Measurements from ENCODE around the gene TALDO1.

Gene TALDO1

DNA sequence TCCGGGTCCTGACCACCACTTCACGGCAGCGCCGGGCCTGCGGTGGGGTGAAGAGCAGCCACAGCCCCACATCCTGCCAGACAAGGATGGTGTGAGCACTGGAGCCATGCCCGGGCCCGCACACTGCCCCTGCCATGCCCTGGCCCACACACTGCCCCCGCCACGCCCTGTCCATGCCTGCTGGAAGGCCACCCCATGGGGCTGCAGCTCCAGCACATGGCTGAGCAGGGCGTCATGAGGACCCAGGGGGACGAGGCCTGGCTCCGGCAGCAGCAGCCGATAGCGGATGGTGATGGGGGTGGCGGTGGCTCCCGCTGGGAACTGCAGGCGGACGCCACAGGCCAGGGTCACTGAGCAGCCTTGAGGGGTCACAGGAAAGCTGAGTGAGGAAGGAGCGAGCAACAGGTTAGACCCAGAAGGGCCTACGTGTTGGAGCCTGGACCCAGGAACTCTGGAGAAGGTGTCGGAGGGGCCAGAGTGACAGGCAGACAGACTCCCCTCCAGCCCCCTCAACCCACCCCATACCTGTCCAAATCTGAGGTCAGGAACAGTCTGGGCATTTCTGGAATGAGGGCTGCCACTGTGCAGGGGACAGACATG is 54.9 kb downstream of the TALDO1 start:
- DNase-seq, result no peak

DNA sequence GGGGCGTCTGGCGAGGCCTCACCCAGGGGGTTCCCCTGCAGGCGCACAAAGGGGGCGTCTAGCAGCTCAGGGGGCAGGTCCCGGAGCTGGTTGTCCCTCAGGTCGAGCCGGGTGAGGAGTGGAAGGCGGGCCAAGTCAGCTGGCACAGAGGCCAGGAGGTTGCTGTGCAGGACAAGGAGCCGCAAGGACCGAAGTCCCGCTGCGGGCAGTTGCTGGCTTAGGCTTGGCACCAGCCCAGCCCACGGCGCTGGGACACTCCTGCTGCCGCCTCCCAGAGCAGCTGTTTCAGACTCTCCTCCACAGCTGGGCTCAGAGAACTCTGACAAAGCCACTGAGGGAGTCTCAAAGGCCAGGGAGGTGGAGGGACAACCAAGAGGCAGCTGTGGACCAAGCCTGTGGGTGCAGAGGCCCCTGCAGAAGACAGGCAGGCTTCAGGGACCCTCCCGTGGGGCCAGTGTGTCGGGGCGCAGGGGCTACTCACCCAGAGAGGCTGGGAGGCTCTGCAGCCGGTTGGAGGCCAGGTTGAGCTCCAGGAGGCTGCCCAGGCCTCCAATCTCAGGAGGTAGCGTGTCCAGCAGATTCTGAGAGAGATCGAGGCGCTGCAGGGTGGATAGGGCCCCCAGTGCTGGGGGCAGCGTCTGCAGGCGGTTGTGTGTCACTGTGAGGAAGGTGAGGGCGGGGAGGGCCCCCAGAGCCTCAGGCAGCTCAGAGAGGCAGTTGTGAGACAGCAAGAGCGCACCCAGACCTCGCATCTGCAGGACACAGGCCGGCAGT is 55.6 kb downstream of the TALDO1 start:
- no peak for DNase-seq

DNA sequence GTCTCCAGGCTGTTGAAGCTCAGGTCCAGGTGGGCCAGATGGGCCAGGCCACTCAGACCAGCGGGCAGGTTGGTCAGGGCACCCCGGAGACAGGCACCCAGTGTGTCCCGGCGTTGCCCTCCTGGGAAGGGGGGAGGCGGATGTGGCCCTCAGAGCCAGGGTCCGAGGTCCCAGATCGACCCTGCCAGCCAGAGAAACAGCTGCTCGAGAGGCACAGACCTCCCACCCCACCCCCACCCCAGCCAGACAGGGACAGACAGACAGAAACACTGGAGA is 56.1 kb downstream of the TALDO1 start:
- DNase-seq, result no peak

DNA sequence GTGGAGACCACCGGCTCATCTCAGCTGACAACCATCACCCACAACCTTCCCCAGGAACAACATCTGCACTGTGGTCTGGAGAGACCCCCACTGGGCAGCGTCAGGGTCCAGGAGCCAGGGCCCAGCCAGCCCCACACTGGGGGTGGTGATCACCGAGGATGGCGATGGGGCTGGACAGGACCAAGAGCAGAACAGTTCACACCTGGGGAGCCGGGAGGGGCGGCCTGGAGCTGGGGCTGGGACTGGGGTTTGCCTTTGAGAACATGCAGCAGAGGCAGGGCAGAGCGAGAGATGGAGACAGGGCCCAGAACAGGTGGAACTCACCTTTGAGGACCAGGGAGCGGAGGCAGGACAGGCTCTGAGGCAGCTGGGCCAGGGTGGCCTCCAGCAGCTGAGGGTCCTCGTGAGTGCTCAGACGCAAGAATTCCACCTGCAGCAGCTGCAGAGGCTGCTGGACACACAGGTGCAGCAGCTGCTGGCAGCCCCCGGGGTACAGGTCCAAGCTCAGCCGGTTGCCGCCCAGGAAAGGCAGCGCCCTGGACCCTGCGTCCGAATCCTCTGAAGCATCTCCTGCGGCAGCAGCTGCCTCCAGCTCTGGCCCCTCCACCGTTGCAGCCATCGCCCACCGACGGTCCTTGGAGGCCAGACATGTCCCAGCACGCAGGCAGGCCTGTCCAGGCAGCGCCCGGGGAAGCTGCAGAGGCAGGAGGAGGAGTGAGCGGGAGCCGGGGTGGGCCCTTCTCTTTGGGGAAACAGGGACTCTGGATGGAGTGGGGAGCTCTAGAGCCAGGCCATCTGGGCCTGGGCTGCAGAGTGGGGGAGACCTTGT is 56.7 kb downstream of the TALDO1 start:
- DNase-seq, result no peak

DNA sequence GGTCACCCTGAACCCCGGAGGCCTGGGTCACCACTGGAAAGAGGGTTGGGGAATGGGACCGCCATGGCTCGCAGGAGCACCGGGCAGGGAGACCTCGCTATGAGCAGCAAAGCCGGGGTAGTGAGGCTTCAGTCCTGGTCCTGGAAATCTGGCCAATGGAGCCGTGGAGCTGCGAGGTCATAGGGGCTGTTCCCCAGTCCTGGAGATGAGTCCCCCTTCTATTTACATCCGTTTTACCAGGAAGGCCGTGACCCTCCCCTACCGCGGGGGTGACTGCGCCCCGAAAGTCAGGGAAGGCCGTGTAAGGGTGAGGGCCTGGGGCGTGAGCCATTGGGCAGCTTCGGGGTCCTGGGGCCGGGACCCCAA is 57.3 kb downstream of the TALDO1 start:
- no peak for DNase-seq

DNA sequence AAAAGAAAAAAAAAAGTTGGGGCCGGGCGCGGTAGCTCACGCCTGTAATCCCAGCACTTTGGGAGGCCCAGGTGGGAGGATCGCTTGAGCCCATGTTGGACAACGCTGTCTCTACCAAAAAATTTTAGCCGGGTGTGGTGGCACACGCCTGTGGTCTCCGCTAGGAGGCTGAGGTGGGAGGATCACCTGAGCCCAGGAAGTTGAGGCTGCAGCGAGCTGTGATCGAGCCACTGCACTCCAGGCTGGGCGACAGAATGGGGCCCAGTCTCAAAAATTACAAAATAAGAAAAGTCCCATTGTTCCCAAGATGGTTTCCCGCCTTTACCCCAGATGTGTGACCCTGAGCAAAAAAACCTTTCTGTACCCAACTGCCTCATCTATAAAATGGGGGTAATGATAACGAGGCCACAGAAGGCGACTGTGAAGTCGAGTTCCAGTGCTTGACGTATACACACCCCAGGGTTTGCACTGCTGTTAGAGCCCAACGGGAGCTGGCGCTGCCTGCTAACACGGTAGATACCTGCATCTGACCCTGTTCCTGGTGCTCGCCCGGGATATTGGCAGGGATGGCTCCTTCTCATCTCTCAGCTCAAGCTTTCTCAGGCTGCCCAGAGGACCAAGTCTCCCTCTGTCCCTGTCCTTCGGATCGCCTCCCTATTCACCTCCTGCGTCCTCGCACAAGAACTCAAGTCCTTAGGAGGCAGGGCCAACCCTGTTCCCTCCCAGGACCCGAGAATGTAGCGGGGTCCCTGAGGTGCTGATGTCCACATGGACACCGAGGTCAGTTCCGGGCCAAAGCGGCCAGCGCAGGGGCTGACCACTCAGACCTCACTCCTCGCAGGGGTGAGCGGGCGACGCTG is 61.4 kb downstream of the TALDO1 start:
- no peak for DNase-seq

DNA sequence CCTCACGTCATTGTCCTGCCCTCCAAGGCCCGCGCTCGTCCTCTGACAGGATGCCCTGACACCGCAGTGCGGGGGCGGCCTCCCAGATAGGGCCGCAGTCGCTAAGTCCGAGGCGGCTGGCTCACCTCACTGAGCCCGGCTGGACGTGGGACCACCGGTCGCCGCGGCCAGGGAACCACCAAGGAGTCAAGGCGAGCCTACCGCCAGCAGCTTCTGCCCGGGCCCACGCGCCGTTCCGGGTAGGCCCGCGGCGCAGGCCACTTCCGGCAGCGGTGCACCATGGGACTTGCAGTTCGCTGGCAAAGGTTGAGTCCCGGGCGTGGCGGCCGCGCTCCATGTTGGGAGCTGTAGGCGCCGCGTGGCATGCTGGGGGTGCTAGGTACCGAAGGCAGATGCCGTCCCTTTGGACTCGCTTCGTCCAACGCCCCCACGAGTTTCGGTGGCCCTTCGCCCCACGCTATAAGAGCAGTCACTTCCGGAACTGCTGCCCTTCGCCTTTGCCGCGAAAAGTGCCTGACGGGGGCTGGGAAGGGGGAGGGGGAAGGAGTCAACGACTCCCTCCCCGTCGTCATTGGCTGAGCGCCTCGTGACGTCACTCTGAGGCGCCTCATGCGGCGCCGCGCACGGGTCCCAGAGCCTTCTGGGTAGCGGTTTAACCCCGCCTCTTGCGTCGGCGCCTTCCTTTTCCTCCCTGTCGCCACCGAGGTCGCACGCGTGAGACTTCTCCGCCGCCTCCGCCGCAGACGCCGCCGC is 62.2 kb downstream of the TALDO1 start, which contains the start of gene RPLP2:
TSS of gene RPLP2 (plus strand) at position 681 of the 753 bp plus-strand sequence. CDS start 268 bp downstream, outside the sequence.
- DNase-seq, result peak; percentile 96 to 97

DNA sequence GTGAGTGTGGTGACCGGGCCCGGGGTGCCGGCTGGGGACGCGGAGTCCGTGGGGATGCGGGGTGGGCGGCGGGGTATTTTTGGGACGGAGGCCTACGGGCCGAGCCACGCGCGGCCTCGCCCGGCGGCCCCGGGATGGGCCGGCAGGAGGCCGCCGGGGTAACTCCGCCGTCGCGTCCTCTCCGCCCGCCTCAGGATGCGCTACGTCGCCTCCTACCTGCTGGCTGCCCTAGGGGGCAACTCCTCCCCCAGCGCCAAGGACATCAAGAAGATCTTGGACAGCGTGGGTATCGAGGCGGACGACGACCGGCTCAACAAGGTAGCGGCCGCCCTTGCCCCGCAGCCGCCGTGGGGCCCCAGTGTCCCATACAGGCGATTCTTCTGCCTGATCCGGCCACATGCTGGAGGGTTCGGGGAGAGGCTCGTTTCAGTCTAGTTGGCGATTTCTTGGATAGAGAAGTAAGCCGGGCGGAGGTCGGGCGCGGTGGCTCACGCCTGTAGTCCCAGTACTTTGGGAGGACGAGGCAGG is 62.8 kb downstream of the TALDO1 start:
- no peak for DNase-seq

DNA sequence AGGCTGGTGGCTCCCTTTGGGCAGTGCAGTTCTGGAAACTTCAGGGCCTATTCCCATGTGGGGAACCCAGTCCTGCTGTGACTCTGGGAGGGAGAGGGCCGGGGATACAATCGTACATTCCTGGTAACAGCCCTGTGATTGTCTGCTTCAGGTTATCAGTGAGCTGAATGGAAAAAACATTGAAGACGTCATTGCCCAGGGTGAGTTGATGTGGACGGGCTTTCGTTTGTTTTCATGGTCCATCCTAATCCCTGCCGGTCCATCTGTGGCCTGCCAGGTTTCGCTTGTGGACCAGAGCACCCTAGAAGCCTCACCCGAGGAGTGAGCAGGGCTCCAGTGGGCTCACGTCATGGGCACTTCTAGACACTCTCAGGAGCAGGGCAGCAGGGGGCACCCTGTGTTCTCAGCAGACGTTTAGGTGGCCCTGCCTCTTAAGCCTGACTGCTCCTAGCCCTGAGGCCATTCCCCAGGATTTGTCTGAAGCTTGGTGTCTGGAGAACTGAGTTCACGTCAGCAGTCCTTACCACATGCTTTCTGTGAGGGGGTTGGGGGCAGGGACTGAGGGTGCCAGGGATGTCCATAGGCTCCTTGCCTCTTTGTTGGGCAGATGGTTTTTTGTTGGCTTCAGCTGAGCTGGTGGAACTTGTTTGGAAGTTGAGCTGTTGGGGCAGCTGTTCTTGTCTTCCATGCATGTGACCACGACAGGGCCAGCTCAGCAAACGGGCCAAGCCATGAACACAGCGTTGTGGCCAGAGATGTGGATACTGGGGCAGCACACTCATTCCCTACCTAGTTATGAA is 64.4 kb downstream of the TALDO1 start:
- DNase-seq, result no peak

DNA sequence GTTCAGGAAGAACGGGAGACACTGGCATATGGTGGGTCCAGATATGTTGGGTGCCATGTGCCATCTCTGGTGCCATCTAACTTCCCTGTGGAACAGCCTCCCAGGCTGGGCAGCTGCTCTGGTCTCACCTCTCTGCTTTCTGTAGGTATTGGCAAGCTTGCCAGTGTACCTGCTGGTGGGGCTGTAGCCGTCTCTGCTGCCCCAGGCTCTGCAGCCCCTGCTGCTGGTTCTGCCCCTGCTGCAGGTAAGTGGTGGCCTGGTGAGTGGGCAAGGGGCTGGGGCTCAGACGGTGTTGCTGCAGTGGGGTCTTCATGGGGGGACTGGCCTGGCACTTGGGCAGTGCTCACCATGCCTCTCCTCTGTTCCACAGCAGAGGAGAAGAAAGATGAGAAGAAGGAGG is 65.1 kb downstream of the TALDO1 start:
- DNase-seq, result no peak

DNA sequence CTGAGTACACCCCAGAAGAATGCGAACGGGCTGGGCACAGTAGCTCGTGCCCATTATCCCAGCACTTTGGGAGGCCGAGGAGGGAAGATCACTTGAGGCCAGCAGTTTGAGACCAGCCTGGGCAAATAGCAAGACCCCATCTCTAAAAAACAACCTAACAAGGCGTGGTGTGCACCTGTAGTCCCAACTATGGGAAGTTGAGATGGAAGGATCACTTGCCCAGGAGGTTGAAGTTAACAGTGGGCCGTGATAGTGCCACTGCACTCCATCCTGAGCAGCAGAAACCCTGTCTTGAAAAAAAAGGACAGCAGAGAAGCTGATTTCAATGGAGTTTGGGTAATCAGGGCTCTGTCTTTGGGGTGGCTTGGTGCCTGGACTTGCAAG is 65.8 kb downstream of the TALDO1 start:
- DNase-seq, result no peak

DNA sequence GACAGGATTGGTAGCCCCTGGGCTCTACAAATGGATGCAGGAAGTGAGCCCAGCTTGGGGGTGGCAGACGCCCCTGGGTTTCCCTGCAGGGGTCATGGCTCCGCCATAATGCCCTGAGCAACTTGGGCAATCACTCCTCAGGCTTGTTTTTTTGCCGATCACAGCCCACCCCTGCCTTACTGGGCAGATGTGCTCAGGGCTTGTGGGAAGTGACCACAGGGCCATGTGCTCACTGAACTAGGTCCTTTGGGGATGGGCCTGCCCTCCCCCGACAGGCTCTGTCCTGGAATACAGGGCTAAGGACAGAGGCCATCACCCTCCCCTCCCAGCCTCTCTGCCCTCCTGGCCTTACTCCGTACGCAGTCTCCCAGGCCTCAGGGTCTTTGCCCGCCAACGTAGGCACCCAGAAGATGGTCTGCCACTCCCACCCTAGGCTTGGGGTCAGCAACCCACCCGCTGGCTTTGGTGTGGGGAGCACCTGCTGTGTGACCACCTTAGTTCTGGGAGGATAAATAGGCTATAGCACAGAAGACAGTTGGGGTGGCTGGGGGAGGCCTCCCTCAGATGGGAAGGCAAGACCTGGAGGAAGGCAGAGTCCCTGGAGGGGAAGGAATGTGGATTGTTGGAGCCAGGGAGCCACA is 66.3 kb downstream of the TALDO1 start:
- no peak for DNase-seq

Data from stimulated activated CD4-positive, alpha-beta T cell treated with anti-CD3 and anti-CD28 coated beads, Interleukin-2, amount 100 ng/mL, for 48 hours (primary cell).